GM19452 (cell line): ENCODE data around the gene REL.
A peak's percentile ranks its signal among the peaks of the same experiment; 100 is the strongest.

ENCODE experiments used
- ATAC-seq: cut with Tn5 transposase; IDR thresholded peaks from one replicate; pipeline ENCODE4 v1.9.1; 2021; ENCODE audit not compliant: unreplicated experiment

Gene REL

GRCh38 chr2:60963190-60963589 is 81.8 kb downstream of the REL start:
- ATAC-seq, result no peak

GRCh38 chr2:60964651-60965498 is 83.5 kb downstream of the REL start:
- ATAC-seq, result no peak

GRCh38 chr2:60965499-60965785 is 84.1 kb downstream of the REL start:
- ATAC-seq, result no peak

GRCh38 chr2:60966507-60967405 is 85.4 kb downstream of the REL start:
- ATAC-seq, result peak; percentile 58

DNA sequence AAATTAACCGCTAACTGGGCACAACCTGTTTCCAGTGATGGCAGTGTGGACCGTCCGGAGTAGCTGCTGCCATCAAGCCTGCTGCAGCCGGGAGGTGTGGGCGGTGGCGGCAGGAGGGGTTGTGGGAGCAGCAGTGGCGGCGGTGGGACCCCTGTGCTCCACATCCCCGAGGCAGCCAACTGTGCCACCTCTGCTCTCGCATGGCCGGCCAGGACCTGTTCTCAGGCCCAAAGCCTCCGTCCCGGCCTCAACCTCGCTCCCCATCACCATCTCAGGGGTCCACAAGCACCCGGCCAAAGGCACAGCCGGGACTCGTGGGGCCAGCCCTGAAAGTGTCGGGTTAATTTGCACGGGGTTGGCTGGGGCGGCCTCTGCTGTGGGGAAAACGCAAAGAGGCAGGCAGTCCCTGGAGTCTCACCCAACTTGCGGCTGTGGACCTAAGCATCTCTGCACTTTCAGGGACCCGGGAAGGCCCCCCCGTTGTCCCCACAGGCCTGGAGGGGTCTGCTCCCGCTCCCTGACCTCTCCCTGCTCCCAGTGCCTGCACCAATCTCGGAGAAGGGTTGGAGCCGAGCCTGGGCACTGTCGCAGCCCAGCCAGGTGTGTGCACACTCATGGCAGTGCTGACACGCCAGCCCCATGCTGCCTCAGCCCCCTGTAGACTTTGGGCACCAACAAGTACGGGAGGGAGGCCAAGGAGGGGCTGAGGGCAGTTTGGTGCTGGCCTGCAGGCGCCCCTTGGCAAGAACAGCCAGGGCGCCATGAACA is 91.7 kb downstream of the REL start:
- ATAC-seq, result no peak

DNA sequence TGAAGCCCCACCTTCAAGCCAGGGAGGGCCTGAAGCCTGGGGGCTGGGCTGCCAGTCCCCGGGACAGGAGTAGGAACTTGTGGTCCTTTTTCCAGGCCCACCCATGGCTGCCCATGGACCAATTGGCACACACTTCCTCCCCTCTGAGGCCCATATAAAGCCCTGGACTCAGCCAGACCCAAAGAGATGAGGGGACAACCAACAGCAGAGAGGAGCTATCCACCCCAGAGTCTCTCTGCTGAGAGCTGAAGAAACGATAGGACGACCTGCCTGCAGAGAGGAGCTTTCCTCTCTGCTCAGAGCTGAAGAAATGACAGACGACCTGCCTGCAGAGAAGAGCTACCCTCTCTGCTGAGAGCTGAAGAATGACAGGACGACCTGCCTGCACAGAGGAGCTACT is 92.3 kb downstream of the REL start:
- no peak for ATAC-seq

DNA sequence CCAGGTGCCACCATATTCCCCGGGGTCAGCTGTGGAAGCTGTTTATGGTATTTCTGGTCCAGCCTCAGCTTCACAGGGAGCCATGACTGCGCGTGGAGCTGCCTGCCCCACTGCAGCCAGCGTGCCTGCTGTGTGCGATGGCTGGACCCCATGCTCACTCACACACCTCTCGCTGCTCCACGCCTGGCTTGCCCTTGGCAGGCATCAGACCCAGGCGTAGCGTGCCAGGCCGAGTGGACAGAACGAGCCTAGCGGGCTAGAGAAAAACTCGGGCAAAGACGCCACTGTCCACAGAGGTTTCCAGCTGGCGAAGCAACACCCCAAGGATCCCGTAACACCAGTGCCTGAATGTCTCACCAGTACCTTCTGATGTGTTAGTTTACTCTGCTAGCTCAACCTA is 93.3 kb downstream of the REL start:
- no peak for ATAC-seq
